SU-DHL-6 (cell line): ENCODE results near the gene LAMA3.

Source experiments
- H2AFZ ChIP-seq: fragments of 200-600 bp; sonication (generic); 2 replicates; pipeline ENCODE4 v1.6.1; 2014; ENCODE audit warnings: low read depth, mild to moderate bottlenecking, moderate library complexity, mixed read lengths, antibody characterized with exemption, low read length; ENCODE audit not compliant: severe bottlenecking
- H3F3A ChIP-seq: fragments of 200-600 bp; shearing (Covaris generic); 2 replicates; pipeline ENCODE4 v1.6.0; 2016; ENCODE audit warnings: antibody characterized with exemption, mild to moderate bottlenecking; ENCODE audit not compliant: insufficient read depth
- H3K27ac ChIP-seq: fragments of 200-600 bp; sonication (generic); 2 replicates; pipeline ENCODE4 v1.5.1; 2016; ENCODE audit warnings: low read depth, mild to moderate bottlenecking, low read length, moderate library complexity, mixed read lengths
- H3K27me3 ChIP-seq: fragments of 200-600 bp; sonication (generic), shearing (Covaris generic); 2 replicates; pipeline ENCODE4 v1.6.0; 2014; ENCODE audit warnings: mild to moderate bottlenecking, low read length
- H3K36me3 ChIP-seq: fragments of 200-600 bp; sonication (generic); 2 replicates; pipeline ENCODE4 v1.6.1; 2014; ENCODE audit warnings: mild to moderate bottlenecking, low read length, mixed read lengths
- H3K4me2 ChIP-seq: fragments of 300-600, 200-600 bp; shearing (Covaris generic), sonication (generic); 2 replicates; pipeline ENCODE4 v1.6.0; 2014; ENCODE audit warnings: low read length, low read depth, mild to moderate bottlenecking; ENCODE audit not compliant: poor library complexity, severe bottlenecking
- H3K4me3 ChIP-seq: fragments of 200-600 bp; sonication (generic); 2 replicates; pipeline ENCODE4 v1.5.1; 2014; ENCODE audit warnings: antibody characterized with exemption, low read length, mild to moderate bottlenecking, mixed read lengths; ENCODE audit not compliant: insufficient read depth, poor library complexity, severe bottlenecking
- H3K79me2 ChIP-seq: fragments of 200-600 bp; sonication (generic); 2 replicates; pipeline ENCODE4 v1.6.1; 2014; ENCODE audit warnings: mild to moderate bottlenecking, low read length, moderate library complexity; ENCODE audit not compliant: insufficient read depth
- H3K9ac ChIP-seq: fragments of 200-600 bp; sonication (generic); 2 replicates; pipeline ENCODE4 v1.7.0; 2014; ENCODE audit warnings: mild to moderate bottlenecking, low read length
- H3K9me2 ChIP-seq: fragments of 200-600 bp; sonication (generic); replicated peaks from 2 replicates; pipeline ENCODE4 v1.6.1; 2014; ENCODE audit warnings: low read length; ENCODE audit not compliant: insufficient read depth
- H3K9me3 ChIP-seq: fragments of 200-600 bp; sonication (generic); 2 replicates; pipeline ENCODE4 v1.6.1; 2014; ENCODE audit warnings: low read length, mixed read lengths; ENCODE audit not compliant: insufficient read depth
- H4K20me1 ChIP-seq: fragments of 200-600 bp; sonication (generic); 2 replicates; pipeline ENCODE4 v1.6.1; 2014; ENCODE audit warnings: low read depth, mild to moderate bottlenecking, antibody characterized with exemption, low read length, moderate library complexity, mixed read lengths
- CTCF ChIP-seq: fragments of 200-600 bp; sonication (generic); IDR thresholded peaks from one replicate; pipeline ENCODE4 v1.5.1; 2017; ENCODE audit warnings: antibody characterized with exemption, mild to moderate bottlenecking, low read length, moderate library complexity; ENCODE audit not compliant: insufficient read depth, poor library complexity, severe bottlenecking
- EZH2phosphoT487 ChIP-seq: fragments of 200-600 bp; sonication (generic), shearing (Covaris generic); conservative IDR thresholded peaks from 2 replicates; pipeline ENCODE4 v1.6.1; 2018; ENCODE audit warnings: mild to moderate bottlenecking, antibody characterized with exemption, low read length, moderate library complexity, mixed read lengths

The LAMA3 gene

GRCh38 chr18:23689031-23689615 is at the start of gene LAMA3:
Gene LAMA3 (plus strand): TSS chr18:23689453. CDS start chr18:23689684, 231 bp downstream.
- H2AFZ ChIP-seq = no peak within 1 kb of the TSS
- H3K9me2 ChIP-seq = no peaks in the 10 kb centered on the region
- H3F3A ChIP-seq = no peaks in the 10 kb centered on the region
- H3K36me3 ChIP-seq = no peaks in the 10 kb centered on the region
- H3K4me3 ChIP-seq = no peak within 1 kb of the TSS
- H3K9ac ChIP-seq = no peak within 1 kb of the TSS
- no peaks in the 10 kb centered on the region for H3K27me3 ChIP-seq
- no peak within 1 kb of the TSS for H3K4me2 ChIP-seq
- H3K27ac ChIP-seq = no peak within 1 kb of the TSS
- no peaks in the 10 kb centered on the region for H3K79me2 ChIP-seq
- no peaks in the 10 kb centered on the region for H3K9me3 ChIP-seq
- TF ChIP-seq CTCF = no peak
- TF ChIP-seq EZH2phosphoT487 = no peak
- no peaks in the 10 kb centered on the region for H4K20me1 ChIP-seq

- Histone ChIP-seq H3K27me3 (no peaks in the 10 kb centered on the region), H3K9me3 (peaks cover 18% of the 10 kb centered on the region; the same call in 1 of the 2 replicates), H3K79me2 (no peaks in the 10 kb centered on the region), H3K9me2 (no peaks in the 10 kb centered on the region), H3K4me3 (no peak overlapping the region), H4K20me1 (no peaks in the 10 kb centered on the region), H3K27ac (no peak overlapping the region), H3F3A (no peaks in the 10 kb centered on the region), H3K36me3 (no peaks in the 10 kb centered on the region), H2AFZ (no peak overlapping the region), H3K9ac (no peak overlapping the region), H3K4me2 (no peak overlapping the region)
- no peak for TF ChIP-seq EZH2phosphoT487
Measured at GRCh38 chr18:23640052-23640451, 49.2 kb upstream of the LAMA3 start.

GRCh38 chr18:23641143-23641720 is 48.0 kb upstream of the LAMA3 start:
- Histone ChIP-seq H3K27ac (no peak overlapping the region), H3K4me3 (no peak overlapping the region), H3K9me2 (no peaks in the 10 kb centered on the region), H3K27me3 (no peaks in the 10 kb centered on the region), H3K9me3 (peaks cover 18% of the 10 kb centered on the region; the same call in 1 of the 2 replicates), H3F3A (no peaks in the 10 kb centered on the region), H4K20me1 (no peaks in the 10 kb centered on the region), H3K79me2 (no peaks in the 10 kb centered on the region), H3K36me3 (no peaks in the 10 kb centered on the region), H2AFZ (no peak overlapping the region), H3K9ac (no peak overlapping the region), H3K4me2 (no peak overlapping the region)
- no peak for TF ChIP-seq EZH2phosphoT487
- no peak for TF ChIP-seq CTCF
